Thymus (tissue), 11 donors: ENCODE measurements around the gene PKIB. TPM values are rescaled to one million over a fixed set of nuclear protein-coding genes. Genes with fewer than 3 reads are reported as not detected.

ENCODE experiments used
- DNase-seq, 9 donors: peaks; one replicate each; pipeline ENCODE4 v3.0.0-alpha.2; 2013; ENCODE audit warnings: low spot score in 9 of 9, low read depth in 6 of 9, missing footprints in 1 of 9
- H3K27ac ChIP-seq, 2 donors: one replicate each; pipeline ENCODE4 v1.5.1; 2013; ENCODE audit warnings: control low read depth in 1 of 2, low read depth in 1 of 2, low read length in 1 of 2, mild to moderate bottlenecking in 1 of 2, moderate library complexity in 1 of 2
- H3K27me3 ChIP-seq, 2 donors: one replicate each; pipeline ENCODE4 v1.5.1; 2013; ENCODE audit warnings: low read length in 1 of 2; ENCODE audit not compliant: control insufficient read depth in 2 of 2, insufficient read depth in 1 of 2
- H3K36me3 ChIP-seq, 2 donors: one replicate each; pipeline ENCODE4 v1.5.1; 2013; ENCODE audit warnings: low read length in 1 of 2, mild to moderate bottlenecking in 1 of 2, moderate library complexity in 1 of 2; ENCODE audit not compliant: control insufficient read depth in 2 of 2, insufficient read depth in 2 of 2
- H3K4me1 ChIP-seq, 2 donors: one replicate each; pipeline ENCODE4 v1.5.1; 2013; ENCODE audit warnings: low read length in 2 of 2; ENCODE audit not compliant: control insufficient read depth in 2 of 2, insufficient read depth in 2 of 2
- H3K4me3 ChIP-seq, 2 donors: one replicate each; pipeline ENCODE4 v1.5.1; 2013; ENCODE audit warnings: low read length in 2 of 2, control low read depth in 1 of 2, mild to moderate bottlenecking in 1 of 2
- H3K9me3 ChIP-seq, 2 donors: one replicate each; pipeline ENCODE4 v1.5.1; 2013; ENCODE audit warnings: low read length in 1 of 2, mild to moderate bottlenecking in 1 of 2; ENCODE audit not compliant: control insufficient read depth in 2 of 2, insufficient read depth in 1 of 2
- WGBS: extraction: QIAGEN DNeasy Blood & Tissue Kit; methylation state at CpG from one replicate; pipeline ENCODE4 v1.1.7; 2013; 5-methylcytosine and 5-hydroxymethylcytosine counted together
- polyA plus RNA-seq: library from polyadenylated mRNA; stranded (reverse); fragments of 200-250 nt; gene quantifications from one replicate; pipeline ENCODE4 v1.2.3, GENCODE V29; 2013
- total RNA-seq: library from RNA; stranded (reverse); fragments of 120-200 nt; gene quantifications from one replicate; pipeline ENCODE4 v1.2.4, GENCODE V29; 2013
- donor health status: healthy.

Gene PKIB
- total and polyA plus RNA-seq, 2 donors: 7.0 to 8.0 TPM

DNA sequence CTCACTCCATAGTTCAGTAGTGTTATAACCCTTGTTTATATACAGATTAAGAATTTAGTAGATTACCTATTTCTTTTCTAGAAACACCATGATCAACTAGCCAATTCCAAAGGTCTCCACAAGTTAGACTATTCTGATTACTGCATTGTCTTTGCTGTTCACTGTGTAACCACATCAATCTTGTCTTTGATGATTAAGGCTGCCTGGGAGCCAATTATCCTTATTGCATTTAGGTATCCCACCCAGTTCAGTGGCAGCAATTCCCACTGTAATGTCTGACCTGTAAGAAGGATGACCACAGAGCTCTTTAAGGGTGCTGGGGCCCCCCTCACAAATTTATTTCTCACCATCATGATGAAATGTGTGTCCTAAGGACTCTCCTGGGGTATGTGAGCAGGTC, 40.2 kb downstream of the PKIB start:
- H3K4me3 ChIP-seq: no peak overlapping the region
- no peaks in the 10 kb centered on the region for H3K36me3 ChIP-seq
- H3K27me3 ChIP-seq: no peaks in the 10 kb centered on the region
- H3K27ac ChIP-seq: no peak overlapping the region
- no peaks in the 10 kb centered on the region for H3K4me1 ChIP-seq
- no peak for DNase-seq
- no peaks in the 10 kb centered on the region for H3K9me3 ChIP-seq

DNA sequence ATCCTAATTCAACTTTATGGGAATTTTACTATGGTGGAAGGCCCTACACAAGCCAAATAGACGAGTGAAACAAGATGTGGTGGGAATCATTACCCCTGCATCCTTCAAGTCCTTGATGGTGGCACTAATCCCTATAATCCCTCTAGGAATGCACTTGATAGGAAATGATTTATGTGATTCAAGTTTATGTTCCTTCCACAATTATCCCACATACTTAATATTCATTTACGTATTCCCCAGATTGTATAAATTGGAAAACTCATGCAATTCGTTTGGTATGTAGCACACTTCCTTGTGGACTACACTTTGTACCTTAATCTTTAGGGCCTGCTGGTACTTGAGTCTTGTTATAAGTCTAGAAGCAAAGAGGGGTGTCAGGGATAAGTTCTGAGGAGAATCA, 40.8 kb downstream of the PKIB start:
- H3K27me3 ChIP-seq: no peaks in the 10 kb centered on the region
- WGBS: 87% methylated on average over 3 of the region's 3 CpGs
- H3K27ac ChIP-seq: no peak overlapping the region
- no peaks in the 10 kb centered on the region for H3K9me3 ChIP-seq
- no peak overlapping the region for H3K4me3 ChIP-seq
- no peaks in the 10 kb centered on the region for H3K36me3 ChIP-seq
- DNase-seq: no peak
- H3K4me1 ChIP-seq: no peaks in the 10 kb centered on the region

DNA sequence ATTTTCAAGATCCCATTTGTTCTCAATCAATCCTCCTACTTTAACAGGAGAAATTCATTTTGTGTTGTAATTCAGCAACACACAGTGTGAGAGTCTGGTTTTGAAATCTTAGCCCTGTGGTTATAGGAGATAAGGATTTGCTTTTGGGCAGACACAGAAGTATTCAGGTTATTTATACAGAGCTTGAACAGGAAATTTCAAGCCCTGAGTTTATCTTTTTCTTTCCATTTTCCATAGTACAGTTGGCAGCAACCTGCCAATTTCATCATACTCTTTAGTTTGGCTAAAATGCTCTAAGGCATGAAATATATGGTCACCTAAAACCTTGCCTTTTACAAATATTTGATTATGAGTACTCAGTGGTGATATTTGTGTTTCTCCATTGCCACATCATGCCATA, 41.4 kb downstream of the PKIB start:
- Histone ChIP-seq H3K9me3 (no peaks in the 10 kb centered on the region), H3K4me3 (no peak overlapping the region)
- DNase-seq: no peak

DNA sequence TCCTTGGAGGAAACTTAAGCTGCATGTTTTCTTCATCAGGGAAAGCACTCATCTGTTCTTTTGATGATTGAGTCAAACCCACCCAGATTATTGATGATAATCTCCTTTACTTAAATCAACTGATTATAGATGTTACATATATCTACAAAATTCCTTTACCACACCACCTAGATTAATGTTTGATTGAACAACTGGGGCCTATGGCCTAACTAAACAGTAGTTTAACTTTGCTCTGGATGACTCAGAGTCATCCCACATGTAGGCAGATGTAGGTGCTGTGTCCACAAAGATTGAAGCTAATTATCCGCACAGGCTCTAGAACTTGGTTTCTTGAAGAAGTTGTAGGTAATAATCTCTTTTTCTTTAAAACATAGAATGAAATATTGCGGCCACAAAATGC, 42.2 kb downstream of the PKIB start:
- no peak for DNase-seq

More for the DNA sequence above, 41.4 kb downstream of the PKIB start:
- Histone ChIP-seq H3K4me1 (no peaks in the 10 kb centered on the region), H3K36me3 (no peaks in the 10 kb centered on the region), H3K27ac (no peak overlapping the region), H3K27me3 (no peaks in the 10 kb centered on the region)

DNA sequence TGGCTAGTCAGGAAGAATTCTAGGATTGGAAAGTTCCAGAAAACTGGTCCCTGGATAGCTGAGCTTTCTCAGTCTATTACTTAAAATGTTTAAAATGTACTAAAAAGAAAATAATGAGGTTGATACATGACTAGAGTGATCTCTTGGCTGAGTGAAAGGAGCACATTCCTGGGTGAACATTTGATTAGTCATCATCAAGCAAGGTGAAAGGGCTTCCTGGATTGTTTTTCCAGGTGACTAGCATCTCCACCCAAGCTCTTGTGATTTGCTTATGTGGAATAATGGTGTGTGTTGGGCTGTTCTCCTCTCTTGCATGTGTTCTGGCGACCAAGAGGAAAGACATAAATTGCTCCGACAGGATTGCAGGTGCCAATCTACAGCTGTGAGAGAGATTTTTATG, 42.9 kb downstream of the PKIB start:
- no peak overlapping the region for H3K4me3 ChIP-seq
- H3K4me1 ChIP-seq: no peaks in the 10 kb centered on the region
- H3K27me3 ChIP-seq: no peaks in the 10 kb centered on the region
- H3K36me3 ChIP-seq: no peaks in the 10 kb centered on the region
- H3K27ac ChIP-seq: no peak overlapping the region
- no peaks in the 10 kb centered on the region for H3K9me3 ChIP-seq
- 71% methylated on average over 2 of the region's 2 CpGs for WGBS
- DNase-seq: no peak

More for the DNA sequence above, 42.2 kb downstream of the PKIB start:
- no peaks in the 10 kb centered on the region for H3K9me3 ChIP-seq
- no peaks in the 10 kb centered on the region for H3K4me1 ChIP-seq
- 98% methylated on average over 2 of the region's 2 CpGs for WGBS
- H3K27ac ChIP-seq: no peak overlapping the region
- H3K4me3 ChIP-seq: no peak overlapping the region
- no peaks in the 10 kb centered on the region for H3K36me3 ChIP-seq
- no peaks in the 10 kb centered on the region for H3K27me3 ChIP-seq

DNA sequence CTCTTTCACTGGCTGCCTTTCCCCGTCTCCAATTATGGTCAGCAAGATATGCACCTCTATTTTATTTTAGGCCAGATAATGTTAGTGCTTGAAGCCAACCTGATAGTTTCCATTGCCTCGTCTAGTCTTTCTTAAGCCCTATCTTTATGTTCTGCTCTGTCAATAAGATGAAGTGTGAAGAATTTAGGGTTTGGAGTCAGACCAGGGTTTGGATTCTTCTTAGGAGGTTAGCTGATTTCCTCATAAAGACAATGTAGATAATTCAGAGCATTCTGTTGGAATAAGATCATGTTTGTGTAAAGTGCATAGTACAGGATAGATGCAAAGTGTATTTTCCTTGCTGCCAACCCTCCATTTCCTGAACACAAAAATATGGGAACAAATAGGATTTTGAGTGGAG, 43.8 kb downstream of the PKIB start:
- 92% methylated on average over 2 of the region's 2 CpGs for WGBS
- DNase-seq: no peak
- Histone ChIP-seq H3K27ac (no peak overlapping the region), H3K27me3 (no peaks in the 10 kb centered on the region), H3K4me1 (no peaks in the 10 kb centered on the region), H3K4me3 (no peak overlapping the region), H3K36me3 (no peaks in the 10 kb centered on the region), H3K9me3 (no peaks in the 10 kb centered on the region)

DNA sequence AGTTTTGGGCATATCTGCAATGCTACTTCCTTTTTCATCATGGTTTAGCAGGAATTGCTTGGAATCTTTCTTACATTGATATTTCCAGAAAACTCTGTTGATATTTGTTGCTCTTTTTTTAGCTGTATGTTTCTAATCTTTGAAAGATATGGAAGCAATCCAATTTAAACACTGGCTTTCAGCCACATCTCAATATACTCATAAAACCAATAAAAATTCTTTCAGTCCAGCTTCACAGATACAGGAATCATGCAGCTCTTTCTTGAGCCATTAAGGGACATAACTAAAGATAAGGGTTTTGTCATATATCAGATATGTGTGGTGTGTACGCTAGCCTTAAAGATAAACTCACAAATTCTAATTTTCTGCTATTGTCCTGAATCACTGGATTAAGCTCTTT, 47.4 kb downstream of the PKIB start:
- no peaks in the 10 kb centered on the region for H3K36me3 ChIP-seq
- H3K4me1 ChIP-seq: no peaks in the 10 kb centered on the region
- no peak overlapping the region for H3K4me3 ChIP-seq
- DNase-seq: no peak
- no peaks in the 10 kb centered on the region for H3K27me3 ChIP-seq
- no peaks in the 10 kb centered on the region for H3K9me3 ChIP-seq
- no peak overlapping the region for H3K27ac ChIP-seq
- 97% methylated on average over 1 of the region's 1 CpG for WGBS

DNA sequence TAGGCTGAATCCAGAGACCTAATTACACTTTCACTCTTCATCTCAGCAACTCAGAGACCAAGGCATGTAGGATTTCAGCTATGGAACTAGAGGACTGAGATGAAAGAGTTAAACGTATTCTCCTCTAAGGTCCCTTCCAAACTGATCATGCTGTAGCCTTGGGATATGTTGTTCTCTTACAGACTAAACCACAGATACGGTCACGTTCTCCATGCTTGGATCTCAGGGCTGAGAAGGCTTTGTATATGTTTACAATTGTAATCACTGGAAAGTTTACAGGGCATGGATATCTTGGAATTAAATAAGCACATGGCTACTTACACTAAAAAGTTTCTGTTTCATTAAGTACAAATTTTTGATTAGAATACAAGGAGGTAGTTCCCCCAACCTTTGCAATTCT, 50.1 kb downstream of the PKIB start:
- Histone ChIP-seq H3K27ac (no peak overlapping the region), H3K36me3 (no peaks in the 10 kb centered on the region), H3K9me3 (no peaks in the 10 kb centered on the region), H3K4me1 (no peaks in the 10 kb centered on the region), H3K4me3 (no peak overlapping the region), H3K27me3 (no peaks in the 10 kb centered on the region)
- no peak for DNase-seq
- WGBS: 92% methylated on average over 3 of the region's 3 CpGs

DNA sequence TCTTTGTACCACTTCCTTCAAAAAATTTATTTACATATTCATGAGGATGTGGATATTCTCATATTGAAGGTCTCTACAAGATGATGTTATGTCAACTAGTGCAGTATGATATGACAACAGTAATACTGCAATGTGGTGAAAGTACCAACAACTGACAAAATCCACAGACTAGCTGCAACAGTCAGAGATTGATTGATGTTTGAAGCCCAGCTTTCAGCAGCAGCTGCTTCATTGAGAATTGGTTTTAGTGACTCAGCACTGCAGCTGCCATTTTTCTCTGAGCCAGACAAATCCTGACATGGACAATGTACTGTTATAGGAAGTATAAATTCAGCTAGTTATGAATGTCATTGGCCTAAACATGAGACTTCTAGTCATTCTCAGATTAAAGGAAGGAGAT, 53.8 kb downstream of the PKIB start:
- DNase-seq: no peak
- H3K36me3 ChIP-seq: no peaks in the 10 kb centered on the region
- no peak overlapping the region for H3K4me3 ChIP-seq
- H3K27ac ChIP-seq: no peak overlapping the region
- no peaks in the 10 kb centered on the region for H3K4me1 ChIP-seq
- H3K9me3 ChIP-seq: no peaks in the 10 kb centered on the region
- H3K27me3 ChIP-seq: no peaks in the 10 kb centered on the region

DNA sequence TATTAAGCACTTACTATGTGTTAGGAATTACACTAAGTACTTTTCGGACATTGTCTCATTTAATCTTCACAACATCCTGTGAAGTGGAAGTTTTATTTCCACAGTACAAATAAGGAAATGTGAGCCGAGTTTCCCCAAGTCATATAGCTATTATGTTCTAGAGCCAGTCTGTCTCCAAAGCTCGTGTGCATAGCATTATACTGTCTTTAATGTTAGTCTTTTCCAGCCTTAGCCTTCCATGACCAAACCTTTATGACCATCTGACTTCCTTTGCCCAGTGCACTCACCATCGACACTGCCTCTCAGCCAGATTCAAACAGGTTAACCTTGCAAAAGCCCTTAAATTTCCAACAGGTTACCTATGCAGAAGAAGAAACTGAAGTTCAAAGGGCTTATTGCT, 55.7 kb downstream of the PKIB start:
- Histone ChIP-seq H3K4me3 (no peak overlapping the region), H3K27me3 (no peaks in the 10 kb centered on the region), H3K4me1 (no peaks in the 10 kb centered on the region), H3K27ac (no peak overlapping the region), H3K36me3 (no peaks in the 10 kb centered on the region), H3K9me3 (no peaks in the 10 kb centered on the region)
- DNase-seq: no peak
- 93% methylated on average over 4 of the region's 4 CpGs for WGBS
